AG08396 (cell line): ENCODE results near the gene GUF1.

Source experiments
- DNase-seq: peaks from one replicate; pipeline ENCODE4 v3.0.0; 2012; ENCODE audit warnings: low spot score, mixed read lengths

GUF1 gene

GRCh38 chr4:44678094-44679041 lies at the start of gene GUF1:
Gene GUF1 (plus strand): TSS chr4:44678420. CDS start chr4:44678623, 203 bp downstream.
- peak; percentile 92 for DNase-seq

DNA sequence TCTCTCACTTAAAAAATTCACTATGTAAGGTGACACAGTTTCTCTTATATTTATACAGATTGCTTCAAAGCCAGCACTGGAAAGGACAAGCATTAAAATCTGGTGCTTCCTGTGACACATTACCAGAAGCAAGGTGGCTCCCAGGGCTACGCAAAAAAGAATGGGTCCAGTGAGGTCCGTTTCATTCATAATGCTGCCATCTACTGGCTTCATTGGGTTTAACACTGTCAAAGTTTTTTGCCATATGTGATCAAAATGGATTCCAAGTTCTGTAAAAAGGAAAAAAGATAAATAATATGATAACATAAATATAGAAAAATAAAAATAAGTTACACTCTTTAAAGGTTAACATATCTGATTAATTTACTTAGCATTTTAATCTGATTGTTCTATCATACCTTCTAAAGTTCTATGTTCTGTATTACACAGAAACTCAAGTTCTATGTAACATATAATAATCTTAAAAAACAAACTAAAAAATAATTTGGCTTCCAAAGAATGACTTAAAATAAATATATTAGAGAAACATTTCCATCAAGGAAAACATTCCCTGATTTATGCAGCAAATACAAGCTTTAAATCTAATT lies 48.8 kb upstream of the GUF1 start:
- DNase-seq = peak; percentile 43

- no peak for DNase-seq
These were observed 46.1 kb upstream of the GUF1 start for GRCh38 chr4:44632089-44632488.

DNA sequence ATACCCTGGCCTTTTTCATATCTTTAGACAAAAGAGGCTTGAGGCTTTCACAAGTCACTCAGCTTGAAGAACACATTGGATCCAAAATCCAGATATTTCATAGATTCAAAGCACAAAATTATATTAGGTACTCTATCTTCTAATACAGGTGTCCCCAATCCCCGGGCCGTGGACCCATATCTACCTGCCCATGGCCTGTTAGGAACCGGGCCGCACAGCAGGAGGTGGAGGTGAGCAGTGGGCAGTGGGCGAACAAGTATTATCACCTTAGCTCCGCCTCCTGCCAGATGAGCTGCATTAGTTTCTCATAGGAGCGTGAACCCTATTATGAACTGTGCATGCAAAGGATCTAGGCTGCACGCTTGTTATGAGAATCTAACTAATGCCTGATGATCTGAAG lies 45.5 kb upstream of the GUF1 start:
- DNase-seq = no peak

- DNase-seq = no peak
These were observed 40.1 kb upstream of the GUF1 start for GRCh38 chr4:44638091-44638490.

GRCh38 chr4:44646151-44646550 lies 32.1 kb upstream of the GUF1 start:
- DNase-seq = no peak

GRCh38 chr4:44651425-44651824 lies 26.8 kb upstream of the GUF1 start, which contains the start of gene YIPF7:
Gene YIPF7 (minus strand): TSS chr4:44651625. CDS start chr4:44650100, 1,525 bp downstream.
- no peak for DNase-seq

DNA sequence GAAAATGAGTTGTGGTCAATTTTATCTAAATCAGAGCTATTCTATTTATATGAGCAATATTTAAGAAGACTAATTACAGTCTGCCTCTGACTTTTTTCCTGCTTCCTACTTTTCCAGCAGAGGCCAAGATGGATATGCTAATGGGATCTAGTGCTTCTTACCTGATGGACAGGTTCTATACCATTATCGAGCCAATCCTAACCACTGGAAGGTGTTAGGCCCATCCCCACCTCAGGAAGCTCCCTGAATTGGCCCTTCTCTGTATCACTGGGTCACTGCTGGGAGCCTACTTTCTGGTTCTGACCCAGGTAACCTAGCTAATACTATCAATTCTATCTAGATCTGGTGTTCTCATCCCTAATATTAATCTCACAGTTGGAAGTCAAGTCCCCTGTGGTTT lies 26.2 kb upstream of the GUF1 start:
- no peak for DNase-seq

DNA sequence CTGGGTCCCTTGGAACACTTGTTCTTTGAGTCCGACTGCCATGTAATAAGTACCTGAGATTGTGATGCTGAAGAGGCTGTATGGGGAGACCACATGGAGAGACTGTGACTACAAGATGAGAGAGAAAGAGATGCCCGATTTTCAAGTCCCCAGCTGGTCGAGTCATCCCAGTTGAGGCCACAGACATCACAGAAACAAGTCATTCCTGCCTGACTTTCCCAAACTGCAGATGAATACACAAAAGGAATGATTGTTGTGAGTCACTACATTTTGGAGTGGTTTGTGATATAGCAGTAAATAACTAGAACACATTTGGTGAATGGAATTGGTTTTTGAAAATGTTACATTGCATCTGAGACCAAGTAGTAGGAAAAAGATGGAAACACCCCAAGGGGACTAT lies 17.8 kb upstream of the GUF1 start:
- DNase-seq = no peak

- DNase-seq = no peak
These were observed 16.1 kb upstream of the GUF1 start for GRCh38 chr4:44661940-44662622.

- DNase-seq = no peak
These were observed 15.6 kb upstream of the GUF1 start for GRCh38 chr4:44662623-44663005.

GRCh38 chr4:44663539-44664263 lies 14.5 kb upstream of the GUF1 start:
- no peak for DNase-seq

DNA sequence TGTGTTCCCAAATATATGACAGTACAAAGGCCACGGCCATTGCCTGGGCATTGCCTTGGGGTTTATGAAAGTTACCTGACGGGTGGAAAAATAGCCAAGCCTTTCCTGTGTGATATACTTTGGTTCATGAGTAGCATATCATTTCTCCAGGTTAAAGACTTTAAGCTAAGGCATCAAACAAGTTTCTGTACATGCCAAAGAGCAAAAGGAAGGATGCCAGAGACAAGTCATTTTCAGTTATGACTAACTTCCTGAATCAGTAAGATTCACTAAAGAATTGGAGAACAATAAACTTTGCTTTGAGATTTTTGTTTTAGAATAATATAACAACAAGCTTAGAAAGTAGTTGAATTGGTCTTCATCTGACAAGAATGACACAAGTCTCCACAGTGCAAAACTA lies 9.7 kb upstream of the GUF1 start:
- DNase-seq = no peak

- no peak for DNase-seq
These were observed 7.6 kb upstream of the GUF1 start for GRCh38 chr4:44670506-44671199.

DNA sequence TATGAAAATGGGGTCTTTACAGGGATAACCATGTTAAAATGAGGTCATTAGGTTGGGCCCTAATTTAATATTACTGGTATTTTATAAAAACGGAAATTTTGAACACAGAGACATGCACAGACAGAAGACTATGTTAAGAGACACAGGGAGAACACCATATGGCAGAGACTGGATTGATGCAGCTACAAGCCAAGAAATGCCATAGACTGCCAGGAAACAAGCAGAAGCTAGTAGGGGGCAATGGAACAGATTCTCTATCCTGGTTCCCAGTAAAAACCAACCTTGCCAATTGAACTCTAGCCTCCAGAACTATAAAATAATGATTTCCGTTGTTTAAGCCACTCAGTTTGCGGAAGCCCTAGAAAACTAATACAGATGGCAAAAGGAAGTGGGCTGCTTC lies 6.6 kb upstream of the GUF1 start:
- DNase-seq = no peak

- DNase-seq = no peak
These were observed 3.7 kb upstream of the GUF1 start for GRCh38 chr4:44674471-44674870.

- DNase-seq = no peak
These were observed 2.9 kb upstream of the GUF1 start for GRCh38 chr4:44675366-44675765.

- no peak for DNase-seq
These were observed 840 bp downstream of the GUF1 start for GRCh38 chr4:44679060-44679459.

GRCh38 chr4:44684648-44685047 lies 6.4 kb downstream of the GUF1 start:
- no peak for DNase-seq

DNA sequence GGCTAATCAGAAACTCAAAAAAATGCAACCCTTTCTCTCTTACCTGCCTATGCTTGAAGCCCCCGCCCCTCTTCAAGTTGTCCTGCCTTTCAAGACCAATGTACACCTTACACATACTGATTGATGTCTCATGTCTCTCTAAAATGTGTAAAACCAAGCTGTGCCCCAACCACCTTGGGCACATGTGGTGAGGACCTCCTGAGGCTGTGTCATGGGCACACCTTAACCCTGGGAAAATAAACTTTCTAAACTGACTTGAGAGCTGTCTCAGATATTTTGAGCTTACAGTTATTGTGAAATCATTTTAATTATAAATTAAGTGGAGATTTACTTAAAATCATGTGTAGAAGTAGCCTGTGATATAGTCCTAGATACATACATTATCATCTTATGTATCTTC lies 22.2 kb downstream of the GUF1 start:
- DNase-seq = no peak

DNA sequence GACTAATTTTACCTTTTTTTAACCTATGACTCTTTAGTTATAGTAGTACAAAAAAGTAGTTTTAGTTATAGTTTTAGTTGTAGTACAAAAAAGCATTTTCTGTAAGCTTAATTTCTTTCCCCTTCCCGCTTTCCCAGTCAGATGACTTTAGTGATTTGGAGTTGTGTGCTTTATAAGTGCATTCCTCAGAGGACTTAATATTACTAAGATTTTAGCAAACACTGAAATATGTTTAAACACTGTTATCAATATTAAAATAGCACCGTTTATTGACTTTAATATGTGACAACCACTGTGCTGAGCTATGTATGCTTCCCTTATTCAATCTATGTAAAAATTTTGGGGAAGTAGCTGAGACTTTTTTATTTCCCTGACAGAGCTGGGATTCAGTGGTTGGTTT lies 22.8 kb downstream of the GUF1 start:
- DNase-seq = no peak

GRCh38 chr4:44704673-44705072 lies 26.5 kb downstream of the GUF1 start:
- no peak for DNase-seq
